Peyer's patch (tissue), 4 donors: ENCODE results near the gene FAM200A. TPM values are rescaled to one million over a fixed set of nuclear protein-coding genes. Genes with fewer than 3 reads are reported as not detected.
"Not testable (repeated sequence)": the region's sequence is repeated elsewhere in the genome, so short reads cannot be mapped to it uniquely, and the experiment has no call there.

Source experiments
- DNase-seq, 3 donors: peaks; one replicate each; pipeline ENCODE4 v3.0.0-alpha.2; 2017 to 2019
- H3K27ac ChIP-seq, 4 donors: fragments of 200-600 bp; sonication (generic); one replicate each; pipeline ENCODE4 v1.5.1; 2016 to 2019
- H3K27me3 ChIP-seq, 2 donors: fragments of 200-600 bp; sonication (generic); one replicate each; pipeline ENCODE4 v1.5.1; 2019
- H3K36me3 ChIP-seq, 3 donors: fragments of 200-600 bp; sonication (generic); one replicate each; pipeline ENCODE4 v1.5.1; 2016 to 2019
- H3K4me1 ChIP-seq, 4 donors: fragments of 200-600 bp; sonication (generic); one replicate each; pipeline ENCODE4 v1.5.1; 2016 to 2019
- H3K4me3 ChIP-seq, 4 donors: fragments of 200-600 bp; sonication (generic); 1 replicate in 3 of 4; 2 replicates in 1 of 4; pipeline ENCODE4 v1.5.1; 2016 to 2019; ENCODE audit warnings: mild to moderate bottlenecking in 1 of 4
- H3K9me3 ChIP-seq, 4 donors: fragments of 200-600 bp; sonication (generic); one replicate each; pipeline ENCODE4 v1.5.1; 2016 to 2019; ENCODE audit warnings: mild to moderate bottlenecking in 1 of 4
- POLR2A ChIP-seq, 2 donors: fragments of 450-650 bp; IDR thresholded peaks; one replicate each; pipeline ENCODE4 v1.5.1; 2017; ENCODE audit warnings: antibody characterized with exemption in 2 of 2, mild to moderate bottlenecking in 2 of 2, moderate library complexity in 2 of 2
- total RNA-seq, 4 donors: library from RNA; depleted of rRNA; stranded (reverse); fragments of >200 nt; gene quantifications; one replicate each; pipeline ENCODE4 v1.1.0, GENCODE V29; 2016
- TF ChIP-seq, protein P1 (sequence below), 6 experiments: fragments of 450-650 bp in 4 of 6; fragments of 200-600 bp in 2 of 6; sonication (generic) in 1 of 6; IDR thresholded peaks; one replicate each; pipeline ENCODE4 v1.5.1; 2017 to 2019; ENCODE audit warnings: antibody characterized with exemption in 6 of 6, mild to moderate bottlenecking in 3 of 6, moderate library complexity in 1 of 6

Gene FAM200A
- total RNA-seq, 4 donors from 2014 or later = 2.2 to 4.2 (median 2.6) TPM

DNA sequence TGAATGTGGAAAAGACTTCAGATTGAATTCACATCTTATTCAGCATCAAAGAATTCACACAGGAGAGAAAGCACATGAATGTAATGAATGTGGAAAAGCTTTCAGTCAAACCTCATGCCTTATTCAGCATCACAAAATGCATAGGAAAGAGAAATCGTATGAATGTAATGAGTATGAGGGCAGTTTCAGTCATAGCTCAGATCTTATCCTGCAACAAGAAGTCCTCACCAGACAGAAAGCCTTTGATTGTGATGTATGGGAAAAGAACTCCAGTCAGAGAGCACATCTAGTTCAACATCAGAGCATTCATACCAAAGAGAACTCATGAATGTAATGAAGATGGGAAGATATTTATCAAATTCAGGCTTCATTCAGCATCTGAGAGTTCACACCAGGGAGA, 21.3 kb upstream of the FAM200A start:
- no peaks in the 10 kb centered on the region for H3K27me3 ChIP-seq
- H3K27ac ChIP-seq = no peak overlapping the region
- TF ChIP-seq POLR2A (IDR thresholded peaks at IDR 0.05) = no peak
- TF ChIP-seq, protein P1, sequence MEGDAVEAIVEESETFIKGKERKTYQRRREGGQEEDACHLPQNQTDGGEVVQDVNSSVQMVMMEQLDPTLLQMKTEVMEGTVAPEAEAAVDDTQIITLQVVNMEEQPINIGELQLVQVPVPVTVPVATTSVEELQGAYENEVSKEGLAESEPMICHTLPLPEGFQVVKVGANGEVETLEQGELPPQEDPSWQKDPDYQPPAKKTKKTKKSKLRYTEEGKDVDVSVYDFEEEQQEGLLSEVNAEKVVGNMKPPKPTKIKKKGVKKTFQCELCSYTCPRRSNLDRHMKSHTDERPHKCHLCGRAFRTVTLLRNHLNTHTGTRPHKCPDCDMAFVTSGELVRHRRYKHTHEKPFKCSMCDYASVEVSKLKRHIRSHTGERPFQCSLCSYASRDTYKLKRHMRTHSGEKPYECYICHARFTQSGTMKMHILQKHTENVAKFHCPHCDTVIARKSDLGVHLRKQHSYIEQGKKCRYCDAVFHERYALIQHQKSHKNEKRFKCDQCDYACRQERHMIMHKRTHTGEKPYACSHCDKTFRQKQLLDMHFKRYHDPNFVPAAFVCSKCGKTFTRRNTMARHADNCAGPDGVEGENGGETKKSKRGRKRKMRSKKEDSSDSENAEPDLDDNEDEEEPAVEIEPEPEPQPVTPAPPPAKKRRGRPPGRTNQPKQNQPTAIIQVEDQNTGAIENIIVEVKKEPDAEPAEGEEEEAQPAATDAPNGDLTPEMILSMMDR (IDR thresholded peaks at IDR 0.05) = no peak
- DNase-seq = no peak
- no peak overlapping the region for H3K4me3 ChIP-seq
- H3K36me3 ChIP-seq = peaks cover 0 to 54% (median 0%) of the 10 kb centered on the region in 3 donors
- H3K9me3 ChIP-seq = no peaks in the 10 kb centered on the region
- no peaks in the 10 kb centered on the region for H3K4me1 ChIP-seq

DNA sequence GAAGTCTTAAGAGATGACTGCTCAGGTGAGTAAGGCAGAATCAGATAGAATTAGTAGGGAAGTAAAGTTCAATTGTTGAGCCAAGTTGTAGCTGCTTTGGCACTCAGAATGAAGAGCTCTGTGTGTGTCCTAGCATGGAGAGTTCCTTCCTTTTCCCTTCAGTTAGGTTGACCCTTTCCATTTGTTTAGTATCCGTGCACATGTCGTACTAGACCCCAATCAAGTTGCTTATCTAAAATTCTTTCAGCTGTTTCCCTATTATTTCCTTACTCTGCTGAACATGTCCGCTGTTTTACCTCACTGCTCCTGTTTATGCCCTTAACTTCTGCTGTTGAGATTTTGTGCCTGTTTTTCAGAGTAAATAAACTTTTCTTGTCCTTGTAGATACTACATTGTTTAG, 19.9 kb upstream of the FAM200A start:
- H3K4me3 ChIP-seq = no peak overlapping the region
- no peaks in the 10 kb centered on the region for H3K4me1 ChIP-seq
- H3K27me3 ChIP-seq = no peaks in the 10 kb centered on the region
- DNase-seq = no peak
- H3K27ac ChIP-seq = no peak overlapping the region
- no peak for TF ChIP-seq POLR2A (IDR thresholded peaks at IDR 0.05)
- TF ChIP-seq, protein P1 (IDR thresholded peaks at IDR 0.05) = no peak
- peaks cover 0 to 60% (median 0%) of the 10 kb centered on the region in 3 donors for H3K36me3 ChIP-seq
- H3K9me3 ChIP-seq = no peaks in the 10 kb centered on the region

DNA sequence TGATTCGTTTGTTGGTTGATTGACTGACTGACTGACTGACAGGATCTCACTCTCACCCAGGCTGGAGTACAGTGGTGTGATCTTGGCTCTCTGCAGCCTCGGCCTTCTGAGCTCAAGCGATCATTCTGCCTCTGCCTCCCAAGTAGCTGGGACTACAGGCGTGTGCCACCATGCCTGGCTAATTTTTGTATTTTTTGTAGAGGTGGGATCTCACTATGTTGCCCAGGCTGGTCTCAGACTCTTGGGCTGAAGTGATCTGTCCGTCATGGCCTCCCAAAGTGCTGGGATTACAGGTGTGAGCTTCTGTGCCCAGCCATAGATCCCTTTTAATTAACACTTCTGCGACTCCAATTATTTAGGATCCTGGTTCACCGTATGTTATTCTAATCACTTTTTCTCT, 16.9 kb upstream of the FAM200A start:
- not testable (repeated sequence) for H3K4me1 ChIP-seq, H3K27ac ChIP-seq, H3K4me3 ChIP-seq, DNase-seq, H3K9me3 ChIP-seq, H3K27me3 ChIP-seq
- H3K36me3 ChIP-seq = peaks cover 0 to 84% (median 0%) of the 10 kb centered on the region in 3 donors

DNA sequence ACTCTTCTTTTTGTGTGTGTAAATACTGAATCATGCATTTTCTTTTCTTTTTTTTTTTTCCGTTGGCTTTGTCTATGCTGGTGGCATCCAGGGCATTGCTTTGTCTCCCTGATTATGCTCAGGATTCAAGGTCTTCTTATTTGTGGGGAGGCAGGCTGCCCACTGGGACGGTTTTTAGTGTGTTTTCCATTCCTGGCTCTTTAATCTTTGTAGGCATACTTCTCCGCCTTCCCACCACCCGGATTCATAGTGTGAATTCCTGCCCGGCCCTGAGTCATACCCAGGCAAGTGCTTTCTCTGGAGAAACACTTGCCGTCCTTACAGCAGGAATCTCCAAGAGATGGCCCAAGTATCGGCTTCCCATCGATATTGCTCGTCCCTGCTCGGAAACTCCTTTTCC, 11.7 kb upstream of the FAM200A start:
- H3K36me3 ChIP-seq = peaks cover 0 to 73% (median 0%) of the 10 kb centered on the region in 3 donors
- no peak overlapping the region for H3K27ac ChIP-seq

DNA sequence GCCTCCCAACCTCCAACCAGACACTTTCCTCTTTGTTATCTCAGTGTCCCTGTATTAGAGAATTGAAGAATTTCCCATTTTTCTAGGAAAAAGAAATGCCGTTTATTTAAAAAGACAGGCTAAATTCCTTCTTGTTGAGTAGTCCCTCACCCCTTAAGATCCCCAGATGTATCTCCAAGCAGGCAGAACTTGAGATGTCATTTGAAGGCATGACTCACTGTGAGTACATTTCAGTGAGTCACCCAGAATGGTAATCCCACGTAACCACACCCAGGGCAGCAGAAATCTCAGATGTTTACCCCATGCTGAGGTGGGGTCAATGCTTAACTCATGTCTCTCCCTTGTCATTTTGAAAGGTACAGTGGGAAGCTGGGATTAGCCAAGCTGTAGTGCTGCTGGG, 10.9 kb upstream of the FAM200A start:
- H3K27me3 ChIP-seq = no peaks in the 10 kb centered on the region
- H3K9me3 ChIP-seq = no peaks in the 10 kb centered on the region
- no peak overlapping the region for H3K4me3 ChIP-seq
- peaks cover 0 to 69% (median 0%) of the 10 kb centered on the region in 3 donors for H3K36me3 ChIP-seq
- TF ChIP-seq, protein P1 (IDR thresholded peaks at IDR 0.05) = no peak
- TF ChIP-seq POLR2A (IDR thresholded peaks at IDR 0.05) = no peak
- H3K4me1 ChIP-seq = peaks cover 0 to 25% (median 5%) of the 10 kb centered on the region in 4 donors
- peak overlapping the region in 1 of 4 donors; percentile 22 for H3K27ac ChIP-seq
- peak in 1 of 3 donors; percentile 64 for DNase-seq

More for the DNA sequence above, 11.7 kb upstream of the FAM200A start:
- no peak for TF ChIP-seq POLR2A (IDR thresholded peaks at IDR 0.05)
- TF ChIP-seq, protein P1 (IDR thresholded peaks at IDR 0.05) = no peak
- Histone ChIP-seq H3K27me3 (no peaks in the 10 kb centered on the region), H3K9me3 (no peaks in the 10 kb centered on the region), H3K4me1 (peaks cover 0 to 25% (median 5%) of the 10 kb centered on the region in 4 donors), H3K4me3 (no peak overlapping the region)
- DNase-seq = no peak

DNA sequence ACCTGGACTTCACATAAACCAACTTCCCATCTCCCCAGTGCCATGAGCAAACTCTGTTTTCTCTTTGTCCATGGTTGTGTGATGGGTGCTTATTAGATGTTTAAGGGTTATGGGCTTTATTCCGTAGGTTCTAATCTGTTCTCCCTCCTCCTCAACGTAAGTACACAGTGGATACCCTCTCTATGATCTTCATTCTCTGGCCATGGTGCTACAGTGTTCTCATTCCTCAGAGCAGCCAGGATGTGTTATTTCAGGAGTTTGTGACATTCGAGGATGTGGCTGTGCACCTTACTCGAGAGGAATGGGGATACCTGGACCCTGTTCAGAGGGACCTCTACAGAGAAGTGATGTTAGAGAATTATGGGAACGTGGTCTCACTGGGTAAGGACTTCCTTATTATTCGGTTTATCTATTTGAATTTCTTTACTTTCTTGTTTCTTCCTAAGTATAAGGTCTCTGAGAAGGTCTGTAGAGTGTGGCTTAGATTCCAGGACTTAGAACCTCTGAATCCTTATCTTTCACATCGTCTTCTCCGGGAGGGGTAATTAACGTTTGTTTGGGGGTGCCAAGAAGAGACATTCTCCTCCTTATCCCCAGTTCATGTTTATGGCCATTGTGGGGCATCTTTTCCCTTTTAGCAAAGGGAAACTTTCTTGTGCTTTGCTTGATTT, 10.3 kb upstream of the FAM200A start:
- peak overlapping the region in 1 of 4 donors; percentile 22 for H3K27ac ChIP-seq
- DNase-seq = no peak
- no peaks in the 10 kb centered on the region for H3K27me3 ChIP-seq
- peaks cover 0 to 27% (median 8%) of the 10 kb centered on the region in 4 donors for H3K4me1 ChIP-seq
- H3K4me3 ChIP-seq = no peak overlapping the region
- H3K36me3 ChIP-seq = peaks cover 0 to 67% (median 0%) of the 10 kb centered on the region in 3 donors
- TF ChIP-seq, protein P1 (IDR thresholded peaks at IDR 0.05) = no peak
- no peak for TF ChIP-seq POLR2A (IDR thresholded peaks at IDR 0.05)
- H3K9me3 ChIP-seq = no peaks in the 10 kb centered on the region
